Tibial artery (tissue), 4 donors: ENCODE data around the gene LPGAT1.

Source experiments
- DNase-seq, 2 donors: peaks; one replicate each; pipeline ENCODE4 v3.0.0-alpha.2; 2019
- H3K27ac ChIP-seq, 2 donors: fragments of 200-600 bp; sonication (generic) in 1 of 2; 1 replicate in 1 of 2; 2 replicates in 1 of 2; pipeline ENCODE4 v1.5.1; 2018 to 2019; ENCODE audit warnings: mild to moderate bottlenecking in 1 of 2
- H3K27me3 ChIP-seq, 2 donors: fragments of 200-600 bp; sonication (generic) in 1 of 2; one replicate each; pipeline versions ENCODE4 v1.5.1 to v1.6.0; 2016 to 2019
- H3K36me3 ChIP-seq, 3 donors: fragments of 200-600 bp; sonication (generic) in 2 of 3; one replicate each; pipeline ENCODE4 v1.5.1; 2016 to 2019; ENCODE audit warnings: mild to moderate bottlenecking in 2 of 3
- H3K4me1 ChIP-seq, 4 donors: fragments of 200-600 bp; sonication (generic) in 2 of 4; 1 replicate in 3 of 4; 2 replicates in 1 of 4; pipeline ENCODE4 v1.5.1; 2016 to 2019
- H3K4me3 ChIP-seq, 2 donors: fragments of 200-600 bp; sonication (generic) in 1 of 2; 1 replicate in 1 of 2; 2 replicates in 1 of 2; pipeline ENCODE4 v1.5.1; 2018 to 2019; ENCODE audit warnings: mild to moderate bottlenecking in 2 of 2
- H3K9me3 ChIP-seq, 3 donors: fragments of 200-600 bp; sonication (generic) in 1 of 3; one replicate each; pipeline ENCODE4 v1.5.1; 2016 to 2019
- CTCF ChIP-seq, 2 experiments: fragments of 200-600 bp in 1 of 2; fragments of 450-650 bp in 1 of 2; IDR thresholded peaks; one replicate each; pipeline ENCODE4 v1.5.1; 2017 to 2019; ENCODE audit warnings: antibody characterized with exemption in 2 of 2, mild to moderate bottlenecking in 1 of 2, moderate library complexity in 1 of 2
- intact Hi-C: fragments of 100-400 bp; cut with DNase I; formaldehyde crosslinking; loops from one replicate; pipeline ENCODE4 v1.15.0; 2023; ENCODE audit warnings: low total_unique reads

Gene LPGAT1

DNA sequence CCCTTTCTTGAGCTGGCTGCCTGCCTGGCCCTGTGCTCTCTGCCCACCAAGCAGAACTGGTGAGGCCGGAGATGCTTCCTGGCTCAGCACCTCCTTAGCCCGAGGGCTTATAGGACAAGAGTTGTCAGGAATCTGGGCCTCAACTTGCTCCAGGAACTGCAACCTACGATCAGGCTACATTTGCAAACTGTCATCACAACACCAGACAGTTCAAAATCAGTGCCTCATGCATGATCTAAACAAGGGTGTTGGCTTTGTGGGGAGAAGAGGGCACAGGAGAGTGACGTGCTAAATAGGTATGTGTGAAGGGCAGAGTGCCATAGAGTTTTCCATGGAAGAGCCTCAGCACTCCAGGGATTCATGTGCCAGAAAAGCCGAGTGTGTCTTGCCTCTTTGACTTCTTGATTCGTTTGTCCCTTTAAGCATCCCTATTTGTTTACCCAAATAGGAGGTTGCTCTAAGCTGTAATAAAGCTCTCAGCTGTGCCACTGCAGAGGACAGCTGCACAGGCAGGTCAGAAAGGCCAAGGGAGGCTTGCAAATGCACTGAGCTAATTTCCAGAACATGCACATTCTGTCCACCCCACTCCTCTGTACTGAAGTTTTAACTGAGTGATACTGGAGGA is 125.0 kb downstream of the LPGAT1 start:
- H3K27me3 ChIP-seq = peaks cover 0 to 7% of the 10 kb centered on the region in 2 donors
- H3K36me3 ChIP-seq = no peaks in the 10 kb centered on the region
- H3K27ac ChIP-seq = no peak overlapping the region
- intact Hi-C loops = no loop called here
- no peak overlapping the region for H3K4me3 ChIP-seq
- TF ChIP-seq CTCF (IDR thresholded peaks at IDR 0.05) = no peak
- DNase-seq = no peak
- H3K9me3 ChIP-seq = no peaks in the 10 kb centered on the region
- H3K4me1 ChIP-seq = no peaks in the 10 kb centered on the region

DNA sequence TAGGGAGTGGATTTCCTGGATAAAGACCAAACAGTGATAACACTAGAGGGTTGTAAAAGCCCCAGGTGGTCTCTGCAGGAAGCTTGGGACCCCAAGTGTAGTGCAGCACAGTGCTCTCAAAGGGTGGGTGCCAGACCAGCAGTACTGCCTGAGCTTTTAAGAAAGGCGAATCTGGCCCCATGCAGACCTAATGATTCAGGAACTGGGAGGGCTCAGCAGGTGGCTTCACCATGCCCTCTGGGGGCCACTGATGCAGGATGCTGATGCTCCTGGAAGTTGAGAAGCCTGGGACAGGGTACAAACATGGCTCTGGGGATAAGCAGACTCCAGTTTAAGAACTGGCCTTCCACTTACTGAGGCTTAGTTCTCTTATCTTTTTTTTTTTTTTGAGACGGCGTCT is 126.0 kb downstream of the LPGAT1 start:
- Histone ChIP-seq H3K36me3 (no peaks in the 10 kb centered on the region), H3K27me3 (peaks cover 0 to 7% of the 10 kb centered on the region in 2 donors), H3K4me3 (no peak overlapping the region), H3K9me3 (no peaks in the 10 kb centered on the region), H3K4me1 (no peaks in the 10 kb centered on the region), H3K27ac (no peak overlapping the region)
- no peak for DNase-seq
- no peak for TF ChIP-seq CTCF (IDR thresholded peaks at IDR 0.05)
- intact Hi-C loops = no loop called here

DNA sequence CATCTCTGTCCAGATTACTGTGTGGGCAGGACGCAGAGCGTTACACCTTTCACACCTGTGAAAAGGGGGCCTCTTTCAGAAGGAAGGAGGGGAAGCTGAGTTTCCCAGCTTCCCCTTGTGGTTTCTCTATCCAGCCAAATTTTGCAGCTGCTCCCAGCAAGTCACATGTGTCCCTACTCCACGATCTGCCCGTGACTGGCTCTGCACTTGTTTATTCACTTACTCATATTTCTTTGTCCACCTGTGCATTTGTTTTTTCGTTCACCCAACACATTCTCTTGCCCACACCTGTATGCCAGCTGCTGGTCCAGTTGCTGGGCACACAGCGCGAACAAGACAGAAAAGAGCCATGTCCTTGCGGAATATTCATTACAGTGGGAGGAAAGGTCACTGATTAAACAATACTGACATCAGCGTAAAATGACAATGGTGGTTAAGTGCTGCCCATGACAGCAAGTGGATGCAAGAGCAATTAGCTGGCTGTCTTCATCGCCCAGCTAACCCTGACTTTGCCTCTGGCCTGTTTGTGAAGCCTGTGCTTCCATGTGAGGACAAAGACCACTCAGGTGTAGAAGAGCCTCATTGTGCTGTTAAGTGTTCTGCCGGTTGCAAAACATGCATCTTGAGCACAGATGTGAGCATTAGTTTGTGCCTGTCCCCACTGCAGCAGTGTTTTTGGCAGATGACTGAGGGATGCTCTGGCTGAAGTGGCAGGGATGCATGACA is 126.6 kb downstream of the LPGAT1 start:
- H3K4me1 ChIP-seq = peaks cover 0 to under 1% (median under 1%) of the 10 kb centered on the region in 4 donors
- H3K36me3 ChIP-seq = no peaks in the 10 kb centered on the region
- intact Hi-C loops = no loop called here
- no peak overlapping the region for H3K4me3 ChIP-seq
- H3K9me3 ChIP-seq = no peaks in the 10 kb centered on the region
- peaks cover 0 to 12% of the 10 kb centered on the region in 2 donors for H3K27me3 ChIP-seq
- TF ChIP-seq CTCF (IDR thresholded peaks at IDR 0.05) = no peak
- no peak overlapping the region for H3K27ac ChIP-seq
- DNase-seq = no peak

DNA sequence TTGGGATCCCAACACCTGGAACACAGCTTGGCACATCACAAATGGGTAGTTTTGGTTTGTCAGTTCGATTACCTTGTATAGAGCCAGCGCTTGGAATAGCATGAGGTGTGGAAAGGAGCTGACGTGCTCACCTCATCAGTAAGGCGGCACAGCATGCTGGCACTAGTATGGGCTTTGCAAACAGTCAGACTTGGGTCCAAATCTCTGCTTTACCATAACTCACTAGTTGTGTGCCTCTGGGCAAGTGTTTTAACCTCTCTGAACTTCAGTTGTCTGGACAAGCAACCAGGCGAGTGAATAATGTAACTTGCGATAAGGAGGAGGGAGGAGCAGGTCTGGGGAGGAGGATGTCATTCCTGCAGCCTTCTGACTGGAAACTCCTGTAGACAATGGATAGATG is 128.8 kb downstream of the LPGAT1 start:
- DNase-seq = no peak
- H3K27ac ChIP-seq = no peak overlapping the region
- H3K9me3 ChIP-seq = no peaks in the 10 kb centered on the region
- no peak overlapping the region for H3K4me3 ChIP-seq
- peaks cover 0 to 30% of the 10 kb centered on the region in 2 donors for H3K27me3 ChIP-seq
- TF ChIP-seq CTCF (IDR thresholded peaks at IDR 0.05) = no peak
- peaks cover 0 to 10% (median 8%) of the 10 kb centered on the region in 4 donors for H3K4me1 ChIP-seq
- intact Hi-C loops = no loop called here
- no peaks in the 10 kb centered on the region for H3K36me3 ChIP-seq

DNA sequence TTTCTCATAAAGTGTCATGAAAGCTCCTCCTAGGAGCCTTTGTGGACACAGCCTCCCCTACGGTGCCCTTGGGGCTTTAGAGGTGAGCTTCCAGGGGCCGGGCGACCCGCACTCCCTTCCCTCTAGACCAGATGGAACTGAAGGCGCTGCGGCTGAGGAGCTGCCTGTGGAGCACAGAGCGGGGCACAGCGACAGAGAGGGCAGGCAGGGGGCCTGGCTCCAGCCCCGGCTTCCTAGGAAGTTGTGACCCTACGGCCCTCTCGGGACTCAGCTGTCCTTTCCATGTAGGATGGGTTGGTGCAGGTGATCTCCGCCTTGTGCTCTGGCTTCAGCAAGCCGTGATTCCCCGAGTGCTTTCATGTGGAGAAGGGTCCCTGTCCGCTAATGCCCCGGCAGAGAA is 131.5 kb downstream of the LPGAT1 start:
- DNase-seq = no peak
- peaks cover 0 to 33% of the 10 kb centered on the region in 2 donors for H3K27me3 ChIP-seq
- intact Hi-C loops = no loop called here
- H3K4me3 ChIP-seq = no peak overlapping the region
- no peaks in the 10 kb centered on the region for H3K36me3 ChIP-seq
- no peak for TF ChIP-seq CTCF (IDR thresholded peaks at IDR 0.05)
- peaks cover 0 to 10% (median 8%) of the 10 kb centered on the region in 4 donors for H3K4me1 ChIP-seq
- H3K9me3 ChIP-seq = no peaks in the 10 kb centered on the region
- H3K27ac ChIP-seq = no peak overlapping the region
